Midbrain (tissue), 1 donor: ENCODE data around the gene GRID1.

Source experiments
- DNase-seq: peaks from one replicate; lab custom pipeline; 2025; lab: John Stamatoyannopoulos, UW

GRID1 gene

GRCh38 chr10:86337121-86337601 lies 29.4 kb downstream of the GRID1 start:
- DNase-seq = no peak

- DNase-seq = no peak
These were observed 30.3 kb downstream of the GRID1 start for GRCh38 chr10:86336341-86336740.

- DNase-seq = no peak
These were observed 30.8 kb downstream of the GRID1 start for GRCh38 chr10:86335831-86336230.

GRCh38 chr10:86335257-86335656 lies 31.3 kb downstream of the GRID1 start:
- DNase-seq = no peak

GRCh38 chr10:86334488-86335085 lies 32.0 kb downstream of the GRID1 start:
- DNase-seq = no peak

GRCh38 chr10:86333826-86334487 lies 32.6 kb downstream of the GRID1 start:
- no peak for DNase-seq

GRCh38 chr10:86331861-86332260 lies 34.7 kb downstream of the GRID1 start:
- no peak for DNase-seq

GRCh38 chr10:86330778-86331763 lies 35.5 kb downstream of the GRID1 start:
- DNase-seq = no peak

GRCh38 chr10:86329896-86330680 lies 36.5 kb downstream of the GRID1 start:
- DNase-seq = no peak

GRCh38 chr10:86329093-86329710 lies 37.4 kb downstream of the GRID1 start:
- DNase-seq = no peak

- no peak for DNase-seq
These were observed 38.5 kb downstream of the GRID1 start for GRCh38 chr10:86327954-86328725.

GRCh38 chr10:86325158-86325557 lies 41.4 kb downstream of the GRID1 start:
- no peak for DNase-seq

GRCh38 chr10:86321568-86321967 lies 45.0 kb downstream of the GRID1 start:
- peak; percentile 56 for DNase-seq

- DNase-seq = no peak
These were observed 46.9 kb downstream of the GRID1 start for GRCh38 chr10:86319676-86320075.

- no peak for DNase-seq
These were observed 48.5 kb downstream of the GRID1 start for GRCh38 chr10:86317949-86318725.

- no peak for DNase-seq
These were observed 49.6 kb downstream of the GRID1 start for GRCh38 chr10:86316990-86317389.

GRCh38 chr10:86316274-86316835 lies 50.2 kb downstream of the GRID1 start:
- DNase-seq = no peak

GRCh38 chr10:86315549-86315942 lies 51.0 kb downstream of the GRID1 start:
- DNase-seq = no peak
